BJ (cell line): ENCODE data around the gene OPALIN. TPM values are rescaled to one million over a fixed set of nuclear protein-coding genes. Genes with fewer than 3 reads are reported as not detected.

Experiments used
- CTCF ChIA-PET: fragments of 350-600 bp; formaldehyde crosslinking; extraction: SDS; loops from one replicate; lab custom pipeline; 2021; ENCODE audit warnings: antibody characterized with exemption, inconsistent platforms; lab: Yijun Ruan, JAX
- POLR2A ChIA-PET: fragments of 300-600 bp; sonication (Branson Sonifier 250); formaldehyde crosslinking; extraction: SDS; loops from one replicate; lab custom pipeline; 2021; ENCODE audit warnings: antibody characterized with exemption; lab: Charles Lee
- DNase-seq: peaks from one replicate; pipeline ENCODE4 v3.0.0-alpha.2; 2011; ENCODE audit warnings: low read depth
- H3K27me3 ChIP-seq: 2 replicates; pipeline ENCODE4 v1.6.0; 2011; ENCODE audit warnings: low read length; ENCODE audit not compliant: control insufficient read depth, insufficient read depth
- H3K36me3 ChIP-seq: 2 replicates; pipeline ENCODE4 v1.5.1; 2011; ENCODE audit warnings: low read length; ENCODE audit not compliant: control insufficient read depth, insufficient read depth
- H3K4me3 ChIP-seq: 2 replicates; pipeline ENCODE4 v1.5.1; 2011; ENCODE audit warnings: low read depth, mild to moderate bottlenecking, control low read depth, low read length
- CTCF ChIP-seq: IDR thresholded peaks from 2 replicates; pipeline ENCODE4 v1.5.1; 2011; ENCODE audit warnings: low read depth, mild to moderate bottlenecking, control low read depth, inconsistent platforms, low read length, moderate library complexity; ENCODE audit not compliant: insufficient read depth
- polyA plus RNA-seq: library from polyadenylated mRNA; depleted of rRNA; stranded (reverse); fragments of >200 nt; gene quantifications from 2 replicates; pipeline ENCODE4 v1.2.3, GENCODE V29; 2011

The OPALIN gene
- polyA plus RNA-seq, 1 experiment, result not detected

GRCh38 chr10:96357038-96357620 lies 1.7 kb downstream of the OPALIN start:
- Histone ChIP-seq H3K4me3 (no peak overlapping the region), H3K36me3 (no peaks in the 10 kb centered on the region), H3K27me3 (no peaks in the 10 kb centered on the region; the same call in 1 of the 2 replicates)
- DNase-seq, result no peak
- CTCF ChIA-PET, result interaction anchor here (0.5 to 1.6 kb wide), 4 partner anchors 16 to 61 kb away, joined by 3 to 4 read pairs (median 4); no protein-coding TSS in a partner anchor
- no peak for TF ChIP-seq CTCF
- POLR2A ChIA-PET, result no interaction called here

GRCh38 chr10:96352582-96352981 lies 6.2 kb downstream of the OPALIN start:
- POLR2A ChIA-PET, result no interaction called here

GRCh38 chr10:96352027-96352426 lies 6.8 kb downstream of the OPALIN start:
- no peak for TF ChIP-seq CTCF
- ChIA-PET POLR2A (no interaction called here), CTCF (interaction anchor here (0.8 to 1.2 kb wide), 3 partner anchors 12 to 19 kb away, joined by 3 to 5 read pairs (median 4); no protein-coding TSS in a partner anchor)
- Histone ChIP-seq H3K36me3 (no peaks in the 10 kb centered on the region), H3K4me3 (no peak overlapping the region), H3K27me3 (no peaks in the 10 kb centered on the region)
- no peak for DNase-seq

More at GRCh38 chr10:96352582-96352981, 6.2 kb downstream of the OPALIN start:
- TF ChIP-seq CTCF, result no peak
- H3K4me3 ChIP-seq, result no peak overlapping the region
- DNase-seq, result no peak
- CTCF ChIA-PET, result interaction anchor here (0.8 to 1.2 kb wide), 3 partner anchors 13 to 18 kb away, joined by 3 to 5 read pairs (median 4); no protein-coding TSS in a partner anchor
- H3K36me3 ChIP-seq, result no peaks in the 10 kb centered on the region
- H3K27me3 ChIP-seq, result no peaks in the 10 kb centered on the region

- no peaks in the 10 kb centered on the region for H3K36me3 ChIP-seq
- no peaks in the 10 kb centered on the region for H3K27me3 ChIP-seq
- no peak for TF ChIP-seq CTCF
- CTCF ChIA-PET, result no interaction called here
- POLR2A ChIA-PET, result no interaction called here
- DNase-seq, result no peak
- no peak overlapping the region for H3K4me3 ChIP-seq
Measured at GRCh38 chr10:96346295-96346694, 12.5 kb downstream of the OPALIN start.

- no peak for DNase-seq
Measured at GRCh38 chr10:96345222-96345621, 13.6 kb downstream of the OPALIN start.

More at GRCh38 chr10:96345222-96345621, 13.6 kb downstream of the OPALIN start:
- H3K36me3 ChIP-seq, result no peaks in the 10 kb centered on the region
- ChIA-PET CTCF (no interaction called here), POLR2A (no interaction called here)
- no peaks in the 10 kb centered on the region for H3K27me3 ChIP-seq
- no peak for TF ChIP-seq CTCF
- no peak overlapping the region for H3K4me3 ChIP-seq
